Naive thymus-derived CD4-positive, alpha-beta T cell (primary cell): Measurements from ENCODE around the gene BCAS3. TPM values are rescaled to one million over a fixed set of nuclear protein-coding genes. Genes with fewer than 3 reads are reported as not detected.

Source experiments
- ATAC-seq: fragments of 150-1000 bp; cut with Tn5 transposase; 2 replicates; pipeline ENCODE4 v1.10.0; 2021; ENCODE audit warnings: mild to moderate bottlenecking, moderate library complexity
- CTCF ChIA-PET: fragments of 350-600 bp; sonication (Branson Sonifier 250); formaldehyde crosslinking; loops from one replicate; lab custom pipeline; 2021; ENCODE audit warnings: antibody characterized with exemption; lab: Charles Lee
- POLR2A ChIA-PET: fragments of 350-600 bp; sonication (Branson Sonifier 250); formaldehyde crosslinking; loops from one replicate; lab custom pipeline; 2021; ENCODE audit warnings: antibody characterized with exemption, inconsistent platforms; lab: Charles Lee
- DNase-seq, 9 donors: peaks; one replicate each; pipeline versions ENCODE4 v3.0.0 to v3.0.0-alpha.2; 2020 to 2022; ENCODE audit warnings: mixed read lengths in 1 of 9
- H3K27ac ChIP-seq: one replicate; pipeline ENCODE4 v1.7.0; 2013; ENCODE audit warnings: mild to moderate bottlenecking, low read depth, low read length, moderate library complexity
- H3K27me3 ChIP-seq, 2 donors: one replicate each; pipeline ENCODE4 v1.7.0; 2013; ENCODE audit warnings: low read length in 2 of 2, mild to moderate bottlenecking in 2 of 2, moderate library complexity in 2 of 2; ENCODE audit not compliant: control insufficient read depth in 2 of 2, insufficient read depth in 2 of 2
- H3K36me3 ChIP-seq, 3 experiments: 1 replicate in 2 of 3; 2 replicates in 1 of 3; pipeline ENCODE4 v1.7.0; 2013; ENCODE audit warnings: low read length in 3 of 3, mild to moderate bottlenecking in 3 of 3, moderate library complexity in 1 of 3; ENCODE audit not compliant: insufficient read depth in 3 of 3, control insufficient read depth in 2 of 3
- H3K4me1 ChIP-seq, 2 donors: one replicate each; pipeline ENCODE4 v1.7.0; 2013; ENCODE audit warnings: low read length in 2 of 2, mild to moderate bottlenecking in 2 of 2, moderate library complexity in 1 of 2; ENCODE audit not compliant: control insufficient read depth in 2 of 2, insufficient read depth in 2 of 2
- H3K4me3 ChIP-seq: 2 replicates; pipeline ENCODE4 v1.7.0; 2013; ENCODE audit warnings: mild to moderate bottlenecking, low read length
- H3K9me3 ChIP-seq, 3 experiments: 1 replicate in 2 of 3; 2 replicates in 1 of 3; pipeline ENCODE4 v1.7.0; 2013; ENCODE audit warnings: low read length in 3 of 3; ENCODE audit not compliant: control insufficient read depth in 2 of 3
- H3K27ac Mint-ChIP-seq, 9 donors: one replicate each; pipeline ENCODE4 v1.8.0; 2020 to 2022; ENCODE audit warnings: mixed read lengths in 9 of 9, mild to moderate bottlenecking in 8 of 9, moderate library complexity in 5 of 9, inconsistent platforms in 2 of 9
- H3K27me3 Mint-ChIP-seq, 5 donors: one replicate each; pipeline ENCODE4 v1.8.0; 2021 to 2022; ENCODE audit warnings: mixed read lengths in 5 of 5, mild to moderate bottlenecking in 1 of 5
- H3K36me3 Mint-ChIP-seq, 5 donors: one replicate each; pipeline ENCODE4 v1.8.0; 2020 to 2022; ENCODE audit warnings: mixed read lengths in 5 of 5, mild to moderate bottlenecking in 3 of 5, inconsistent platforms in 1 of 5
- H3K4me1 Mint-ChIP-seq, 7 donors: one replicate each; pipeline ENCODE4 v1.8.0; 2020 to 2022; ENCODE audit warnings: mixed read lengths in 7 of 7, mild to moderate bottlenecking in 3 of 7, inconsistent platforms in 1 of 7
- H3K4me3 Mint-ChIP-seq, 10 donors: one replicate each; pipeline ENCODE4 v1.8.0; 2020 to 2022; ENCODE audit warnings: mild to moderate bottlenecking in 10 of 10, mixed read lengths in 10 of 10, moderate library complexity in 6 of 10, inconsistent platforms in 2 of 10
- H3K9me3 Mint-ChIP-seq, 11 donors: one replicate each; pipeline ENCODE4 v1.8.0; 2020 to 2022; ENCODE audit warnings: mixed read lengths in 11 of 11, mild to moderate bottlenecking in 4 of 11, inconsistent platforms in 1 of 11, moderate library complexity in 1 of 11
- intact Hi-C, 2 donors: fragments of 100-400 bp; cut with micrococcal nuclease; formaldehyde crosslinking; loops; one replicate each; pipeline ENCODE4 v1.15.1; 2023
- polyA plus RNA-seq, 2 donors: library from polyadenylated mRNA; unstranded; fragments of 300-500 nt; fragmentation: Illumina TruSeq; gene quantifications; one replicate each; pipeline ENCODE4 v1.2.3, GENCODE V29; 2021
- total RNA-seq, 6 experiments: library from RNA in 5 of 6; stranded (reverse) in 5 of 6; gene quantifications; 1 replicate in 5 of 6; 2 replicates in 1 of 6; pipeline ENCODE4 v1.2.3 and lab custom pipeline; 2021 to 2026

Gene BCAS3
- total and polyA plus RNA-seq, 7 experiments from 2014 or later: 18.4 to 57.8 (median 37.5) TPM

- H3K27me3 Mint-ChIP-seq: no peaks in the 10 kb centered on the region
- intact Hi-C loops: no loop called here
- ChIA-PET POLR2A (interaction anchor here (0.9 kb wide), 1 partner anchor 30 kb away, joined by 3 read pairs; the partner anchor contains the start of gene BCAS3), CTCF (interaction anchor here (0.5 to 1.6 kb wide), 4 partner anchors 9 to 72 kb away, joined by 3 to 7 read pairs (median 3); no protein-coding TSS in a partner anchor)
- Histone ChIP-seq H3K27me3 (no peaks in the 10 kb centered on the region), H3K36me3 (peaks cover 0 to 22% (median 0%) of the 10 kb centered on the region in 3 experiments), H3K9me3 (no peaks in the 10 kb centered on the region), H3K4me3 (no peak overlapping the region), H3K27ac (no peak overlapping the region), H3K4me1 (no peaks in the 10 kb centered on the region)
- H3K9me3 Mint-ChIP-seq: no peaks in the 10 kb centered on the region
- H3K4me1 Mint-ChIP-seq: peaks cover 13 to 36% (median 19%) of the 10 kb centered on the region in 7 donors
- H3K4me3 Mint-ChIP-seq: no peak overlapping the region
- ATAC-seq: no peak
- H3K36me3 Mint-ChIP-seq: peaks cover 0 to 35% (median 19%) of the 10 kb centered on the region in 5 donors
- no peak overlapping the region for H3K27ac Mint-ChIP-seq
- no peak for DNase-seq
These were observed 29.9 kb upstream of the BCAS3 start for GRCh38 chr17:60647705-60648104.

GRCh38 chr17:60652454-60653247 lies 25.0 kb upstream of the BCAS3 start:
- peak overlapping the region in 4 of 9 donors; percentile 17 to 84 (median 53) for H3K27ac Mint-ChIP-seq
- DNase-seq: no peak
- Histone ChIP-seq H3K36me3 (peaks cover 0 to 23% (median 0%) of the 10 kb centered on the region in 3 experiments), H3K27me3 (no peaks in the 10 kb centered on the region), H3K9me3 (no peaks in the 10 kb centered on the region), H3K27ac (no peak overlapping the region), H3K4me1 (no peaks in the 10 kb centered on the region), H3K4me3 (no peak overlapping the region)
- ATAC-seq: peak; percentile 60
- ChIA-PET CTCF (no interaction called here), POLR2A (no interaction called here)
- peaks cover 5 to 34% (median 17%) of the 10 kb centered on the region in 5 donors for H3K36me3 Mint-ChIP-seq
- H3K9me3 Mint-ChIP-seq: no peaks in the 10 kb centered on the region
- H3K27me3 Mint-ChIP-seq: no peaks in the 10 kb centered on the region
- peaks cover 10 to 44% (median 26%) of the 10 kb centered on the region in 7 donors for H3K4me1 Mint-ChIP-seq
- peak overlapping the region in 4 of 10 donors; percentile 4 to 35 (median 20) for H3K4me3 Mint-ChIP-seq
- intact Hi-C loops: no loop called here

- peaks cover 0 to 19% (median 0%) of the 10 kb centered on the region in 3 experiments for H3K36me3 ChIP-seq
- H3K4me1 ChIP-seq: no peaks in the 10 kb centered on the region
- Mint-ChIP-seq H3K4me1 (peaks cover 11 to 44% (median 26%) of the 10 kb centered on the region in 7 donors), H3K27ac (peak overlapping the region in 1 of 9 donors; percentile 84), H3K27me3 (no peaks in the 10 kb centered on the region), H3K9me3 (no peaks in the 10 kb centered on the region), H3K36me3 (peaks cover 5 to 28% (median 13%) of the 10 kb centered on the region in 5 donors), H3K4me3 (no peak overlapping the region)
- no peaks in the 10 kb centered on the region for H3K27me3 ChIP-seq
- no peak overlapping the region for H3K27ac ChIP-seq
- DNase-seq: no peak
- H3K9me3 ChIP-seq: no peaks in the 10 kb centered on the region
- no peak for ATAC-seq
- ChIA-PET POLR2A (no interaction called here), CTCF (no interaction called here)
- no peak overlapping the region for H3K4me3 ChIP-seq
- intact Hi-C loops: no loop called here
These were observed 24.1 kb upstream of the BCAS3 start for GRCh38 chr17:60653569-60653968.

- Mint-ChIP-seq H3K27me3 (no peaks in the 10 kb centered on the region), H3K4me1 (peaks cover 11 to 31% (median 23%) of the 10 kb centered on the region in 7 donors), H3K9me3 (no peaks in the 10 kb centered on the region), H3K36me3 (peaks cover 3 to 12% (median 9%) of the 10 kb centered on the region in 5 donors), H3K27ac (peak overlapping the region in 1 of 9 donors; percentile 78), H3K4me3 (no peak overlapping the region)
- POLR2A ChIA-PET: no interaction called here
- ATAC-seq: no peak
- Histone ChIP-seq H3K9me3 (no peaks in the 10 kb centered on the region), H3K36me3 (peaks cover 0 to 15% (median 0%) of the 10 kb centered on the region in 3 experiments), H3K27me3 (no peaks in the 10 kb centered on the region), H3K4me3 (no peak overlapping the region), H3K4me1 (no peaks in the 10 kb centered on the region), H3K27ac (no peak overlapping the region)
- CTCF ChIA-PET: interaction anchor here (0.7 to 1.6 kb wide), 2 partner anchors 16 to 60 kb away, joined by 3 read pairs; no protein-coding TSS in a partner anchor
- DNase-seq: no peak
- intact Hi-C loops: no loop called here
These were observed 21.2 kb upstream of the BCAS3 start for GRCh38 chr17:60656499-60656898.

GRCh38 chr17:60659156-60659555 lies 18.5 kb upstream of the BCAS3 start:
- no peaks in the 10 kb centered on the region for H3K27me3 ChIP-seq
- ChIA-PET POLR2A (no interaction called here), CTCF (no interaction called here)
- ATAC-seq (no peak), DNase-seq (no peak)
- H3K9me3 ChIP-seq: no peaks in the 10 kb centered on the region
- no peaks in the 10 kb centered on the region for H3K4me1 ChIP-seq
- no peaks in the 10 kb centered on the region for H3K9me3 Mint-ChIP-seq
- intact Hi-C loops: no loop called here
- H3K27ac ChIP-seq: no peak overlapping the region
- peaks cover 0 to 8% (median under 1%) of the 10 kb centered on the region in 7 donors for H3K4me1 Mint-ChIP-seq
- H3K36me3 Mint-ChIP-seq: peaks cover 0 to 24% (median 4%) of the 10 kb centered on the region in 5 donors
- no peak overlapping the region for H3K27ac Mint-ChIP-seq
- no peak overlapping the region for H3K4me3 ChIP-seq
- no peaks in the 10 kb centered on the region for H3K27me3 Mint-ChIP-seq
- no peak overlapping the region for H3K4me3 Mint-ChIP-seq
- peaks cover 0 to 19% (median 7%) of the 10 kb centered on the region in 3 experiments for H3K36me3 ChIP-seq

GRCh38 chr17:60661489-60661888 lies 16.2 kb upstream of the BCAS3 start:
- POLR2A ChIA-PET: no interaction called here
- peaks cover 3 to 36% (median 9%) of the 10 kb centered on the region in 5 donors for H3K36me3 Mint-ChIP-seq

More at GRCh38 chr17:60661489-60661888, 16.2 kb upstream of the BCAS3 start:
- no peak for ATAC-seq
- CTCF ChIA-PET: no interaction called here
- Histone ChIP-seq H3K27me3 (no peaks in the 10 kb centered on the region), H3K4me3 (no peak overlapping the region), H3K9me3 (no peaks in the 10 kb centered on the region), H3K4me1 (no peaks in the 10 kb centered on the region), H3K36me3 (peaks cover 0 to 26% (median 7%) of the 10 kb centered on the region in 3 experiments), H3K27ac (no peak overlapping the region)
- no peak overlapping the region for H3K4me3 Mint-ChIP-seq
- no peaks in the 10 kb centered on the region for H3K27me3 Mint-ChIP-seq
- intact Hi-C loops: no loop called here
- no peak for DNase-seq
- H3K27ac Mint-ChIP-seq: no peak overlapping the region
- H3K9me3 Mint-ChIP-seq: no peaks in the 10 kb centered on the region
- peaks cover 0 to 7% (median 1%) of the 10 kb centered on the region in 7 donors for H3K4me1 Mint-ChIP-seq
